ENCODE results near the gene ICAM1. TPM values are rescaled to one million over a fixed set of nuclear protein-coding genes. Genes with fewer than 3 reads are reported as not detected.

ICAM1 gene
- total RNA-seq, 1 donor from 2014 or later = 74.8 TPM

DNA sequence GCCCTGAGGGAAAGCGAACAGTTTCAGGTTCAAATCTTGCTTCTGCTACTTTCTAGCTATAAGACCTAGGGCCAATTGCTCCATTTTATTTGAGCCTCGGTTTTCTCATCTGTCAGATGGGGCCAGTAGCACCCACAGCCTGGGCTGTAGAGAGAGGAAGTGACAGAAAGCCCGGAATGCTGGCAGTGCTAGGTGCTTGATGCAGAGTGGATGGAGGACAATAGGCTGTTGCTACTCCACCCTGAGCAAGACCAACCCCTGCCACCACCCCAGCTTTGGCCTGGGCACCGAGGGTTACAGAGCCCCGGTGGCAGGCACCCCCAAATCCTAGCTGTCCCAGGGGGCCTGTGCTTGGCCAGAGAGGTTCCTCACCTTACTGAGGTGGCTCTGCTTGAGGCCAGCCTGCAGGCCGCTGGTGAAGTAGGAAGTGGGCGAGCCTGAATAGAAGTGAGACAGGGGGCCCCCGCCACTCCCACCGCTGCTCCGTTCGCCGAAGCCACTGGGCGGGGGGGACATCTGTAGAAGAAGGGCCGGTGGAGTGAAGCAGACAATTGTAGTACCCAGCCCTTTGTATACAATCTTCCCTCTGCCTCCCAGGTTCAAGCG, 47.0 kb downstream of the ICAM1 start:
- intact Hi-C loops (cut with DNase I) = loop anchor here (5.0 kb wide), 1 partner anchor 64 kb away; the partner anchor contains the start of gene TYK2
- Histone ChIP-seq H3K36me3 (peaks cover 54 to 63% of the 10 kb centered on the region in 2 donors), H3K27me3 (no peaks in the 10 kb centered on the region), H3K4me3 (no peak overlapping the region), H3K4me1 (peaks cover 0 to 6% of the 10 kb centered on the region in 2 donors), H3K9me3 (no peaks in the 10 kb centered on the region), H3K27ac (no peak overlapping the region)
- DNase-seq (ENCODE audit: low spot score in 2 of 2) = no peak
- TF ChIP-seq, protein P1, sequence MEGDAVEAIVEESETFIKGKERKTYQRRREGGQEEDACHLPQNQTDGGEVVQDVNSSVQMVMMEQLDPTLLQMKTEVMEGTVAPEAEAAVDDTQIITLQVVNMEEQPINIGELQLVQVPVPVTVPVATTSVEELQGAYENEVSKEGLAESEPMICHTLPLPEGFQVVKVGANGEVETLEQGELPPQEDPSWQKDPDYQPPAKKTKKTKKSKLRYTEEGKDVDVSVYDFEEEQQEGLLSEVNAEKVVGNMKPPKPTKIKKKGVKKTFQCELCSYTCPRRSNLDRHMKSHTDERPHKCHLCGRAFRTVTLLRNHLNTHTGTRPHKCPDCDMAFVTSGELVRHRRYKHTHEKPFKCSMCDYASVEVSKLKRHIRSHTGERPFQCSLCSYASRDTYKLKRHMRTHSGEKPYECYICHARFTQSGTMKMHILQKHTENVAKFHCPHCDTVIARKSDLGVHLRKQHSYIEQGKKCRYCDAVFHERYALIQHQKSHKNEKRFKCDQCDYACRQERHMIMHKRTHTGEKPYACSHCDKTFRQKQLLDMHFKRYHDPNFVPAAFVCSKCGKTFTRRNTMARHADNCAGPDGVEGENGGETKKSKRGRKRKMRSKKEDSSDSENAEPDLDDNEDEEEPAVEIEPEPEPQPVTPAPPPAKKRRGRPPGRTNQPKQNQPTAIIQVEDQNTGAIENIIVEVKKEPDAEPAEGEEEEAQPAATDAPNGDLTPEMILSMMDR (IDR thresholded peaks at IDR 0.05) = no peak

DNA sequence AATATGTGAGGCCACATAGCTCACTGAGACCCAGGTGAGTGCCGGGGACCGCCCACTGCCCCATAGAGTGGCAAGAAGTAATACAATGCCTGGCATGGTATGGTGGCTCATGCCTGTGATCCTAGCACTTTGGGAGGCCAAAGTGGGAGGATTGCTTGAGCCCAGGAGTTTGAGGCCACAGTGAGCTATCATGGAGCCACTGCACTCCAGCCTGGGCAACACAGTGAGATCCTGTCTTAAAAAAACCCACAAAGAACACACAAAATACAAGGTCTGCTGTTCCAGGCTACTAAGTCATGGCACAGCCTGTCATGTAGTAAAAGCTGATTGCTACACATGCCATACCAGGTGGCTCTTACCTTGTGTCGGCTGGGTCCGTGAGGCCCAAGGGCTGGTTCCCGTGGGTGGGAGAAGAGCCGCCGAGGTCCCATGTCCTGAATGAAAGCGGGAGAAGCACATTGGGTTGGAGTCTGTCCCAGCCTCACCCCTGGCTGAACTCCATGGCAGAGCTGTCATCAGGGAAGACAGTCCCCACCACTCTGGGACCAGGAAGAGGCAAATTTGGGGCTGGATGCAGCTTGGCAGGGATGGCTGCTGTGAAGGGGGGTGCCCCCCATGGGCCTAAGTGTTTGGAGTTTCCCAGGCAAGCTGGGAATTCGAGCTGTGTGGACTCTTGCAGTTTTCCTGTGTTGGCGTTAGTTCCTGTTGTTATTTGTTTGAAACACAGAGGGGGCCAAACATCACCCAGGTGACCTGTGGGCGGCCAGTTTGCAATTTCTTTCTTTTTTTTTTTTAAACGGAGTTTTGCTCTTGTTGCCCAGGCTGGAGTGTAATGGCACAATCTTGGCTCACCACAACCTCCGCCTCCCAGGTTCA, 48.1 kb downstream of the ICAM1 start:
- peaks cover 0 to 6% of the 10 kb centered on the region in 2 donors for H3K4me1 ChIP-seq
- no peak overlapping the region for H3K4me3 ChIP-seq
- H3K9me3 ChIP-seq = no peaks in the 10 kb centered on the region
- TF ChIP-seq, protein P1 (IDR thresholded peaks at IDR 0.05) = no peak
- intact Hi-C loops (cut with DNase I) = loop anchor here (5.0 kb wide), 1 partner anchor 63 kb away; the partner anchor contains the start of gene TYK2
- H3K27ac ChIP-seq = no peak overlapping the region
- no peak for DNase-seq (ENCODE audit: low spot score in 2 of 2)
- no peaks in the 10 kb centered on the region for H3K27me3 ChIP-seq
- peaks cover 64 to 74% of the 10 kb centered on the region in 2 donors for H3K36me3 ChIP-seq

DNA sequence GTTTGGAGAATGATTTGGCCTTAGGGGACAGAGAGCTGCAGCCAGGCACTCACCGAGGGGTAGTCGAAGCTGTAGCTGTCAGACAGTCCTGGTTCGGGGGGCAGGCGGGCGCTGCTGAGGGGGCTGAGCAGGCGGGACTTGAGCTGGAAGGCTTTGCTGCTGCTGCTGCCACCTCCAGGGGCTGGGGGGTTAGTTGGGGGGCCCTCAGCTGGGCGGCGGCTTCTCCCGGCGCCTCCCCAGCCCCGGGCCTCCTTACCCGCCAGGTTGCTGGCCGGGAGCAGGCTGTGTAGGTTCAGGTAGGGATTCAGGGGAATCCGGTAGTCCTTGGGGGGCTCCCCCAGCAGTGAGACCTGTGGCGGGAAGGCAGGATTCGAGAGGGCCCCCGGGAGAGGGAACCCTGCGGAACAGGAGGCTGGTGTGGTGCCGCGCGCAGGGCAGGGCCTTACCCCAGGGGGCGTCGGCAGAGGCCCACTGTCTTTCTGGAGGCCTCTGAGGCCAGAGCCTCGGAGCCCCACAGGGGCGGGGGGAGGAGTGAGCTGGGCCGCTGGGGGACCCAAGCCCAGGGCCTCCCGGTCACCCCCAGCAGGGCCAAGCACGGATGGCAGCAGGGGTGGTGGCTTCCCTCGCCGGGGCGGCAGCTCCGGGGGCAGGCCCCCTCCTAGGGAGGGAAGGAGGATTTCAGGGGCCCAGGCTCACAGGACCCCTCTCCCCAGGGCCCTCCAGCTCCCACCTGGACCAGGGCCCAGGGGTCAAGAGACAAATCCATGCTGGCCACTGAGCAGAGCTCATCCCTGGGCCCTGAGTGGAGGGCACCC, 49.9 kb downstream of the ICAM1 start:
- Histone ChIP-seq H3K9me3 (no peaks in the 10 kb centered on the region), H3K4me3 (no peak overlapping the region), H3K36me3 (peaks cover 81 to 91% of the 10 kb centered on the region in 2 donors), H3K27me3 (no peaks in the 10 kb centered on the region), H3K4me1 (peaks cover 0 to 3% of the 10 kb centered on the region in 2 donors), H3K27ac (no peak overlapping the region)
- TF ChIP-seq, protein P1 (IDR thresholded peaks at IDR 0.05) = no peak
- no peak for DNase-seq (ENCODE audit: low spot score in 2 of 2)
- intact Hi-C loops (cut with DNase I) = no loop called here

DNA sequence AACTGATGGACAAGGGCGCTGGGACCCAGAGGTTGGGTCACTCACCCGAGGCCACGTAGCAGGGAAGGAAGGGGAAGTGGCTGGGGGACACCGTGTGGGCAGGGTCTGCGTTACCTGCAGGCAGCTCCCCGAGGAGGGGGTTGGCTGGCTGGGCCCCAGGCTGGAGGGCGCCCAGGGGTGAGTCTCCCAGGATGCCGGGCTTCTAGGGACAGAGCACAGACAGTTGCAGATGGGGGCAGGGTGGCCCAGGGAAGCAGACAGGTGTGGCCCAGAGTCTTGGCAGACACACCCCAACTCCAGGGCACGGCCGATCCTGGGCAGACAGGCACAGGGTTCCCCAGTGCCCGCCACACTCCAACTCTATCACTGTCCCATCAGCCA, 50.5 kb downstream of the ICAM1 start:
- DNase-seq (ENCODE audit: low spot score in 2 of 2) = no peak
- H3K4me3 ChIP-seq = no peak overlapping the region
- no peaks in the 10 kb centered on the region for H3K27me3 ChIP-seq
- H3K36me3 ChIP-seq = peaks cover 87 to 97% of the 10 kb centered on the region in 2 donors
- H3K27ac ChIP-seq = no peak overlapping the region
- TF ChIP-seq, protein P1 (IDR thresholded peaks at IDR 0.05) = no peak
- no peaks in the 10 kb centered on the region for H3K4me1 ChIP-seq
- intact Hi-C loops (cut with DNase I) = no loop called here
- no peaks in the 10 kb centered on the region for H3K9me3 ChIP-seq

Measured in ascending aorta (tissue), 2 donors.